SK-N-SH (cell line): Measurements from ENCODE around the gene HES1. TPM values are rescaled to one million over a fixed set of nuclear protein-coding genes. Genes with fewer than 3 reads are reported as not detected.

Experiments
- CTCF ChIA-PET: fragments of 300-600, 350-600 bp; formaldehyde crosslinking; extraction: SDS; loops from one replicate; lab custom pipeline; 2021; lab: Yijun Ruan, JAX
- POLR2A ChIA-PET: fragments of 350-600 bp; sonication (Branson Sonifier 250); formaldehyde crosslinking; extraction: SDS; loops from one replicate; lab custom pipeline; 2020; ENCODE audit warnings: antibody characterized with exemption, inconsistent platforms; lab: Yijun Ruan, JAX
- DNase-seq: peaks from one replicate; pipeline ENCODE4 v3.0.0; 2012
- H2AFZ ChIP-seq: fragments of 200-600 bp; sonication (generic); 2 replicates; pipeline ENCODE4 v1.8.1; 2016; ENCODE audit warnings: antibody characterized with exemption, mild to moderate bottlenecking, low read depth
- H3F3A ChIP-seq: fragments of 200-600 bp; sonication (generic); replicated peaks from 2 replicates; pipeline ENCODE3; 2016; ENCODE audit warnings: antibody characterized with exemption, mild to moderate bottlenecking; ENCODE audit not compliant: insufficient read depth
- H3K27ac ChIP-seq, 2 experiments: fragments of 200-500 bp in 1 of 2; fragments of 200-600 bp in 1 of 2; sonication (Bioruptor generic) in 1 of 2; sonication (generic), shearing (Covaris generic) in 1 of 2; 2 replicates each; pipeline versions ENCODE4 v1.5.1 to v1.6.1; 2014 to 2016; ENCODE audit warnings: low read depth in 2 of 2, inconsistent platforms in 1 of 2, low read length in 1 of 2, mild to moderate bottlenecking in 1 of 2, mixed read lengths in 1 of 2
- H3K27me3 ChIP-seq: fragments of 200-600 bp; sonication (generic), shearing (Covaris generic); 2 replicates; pipeline ENCODE4 v1.6.1; 2016; ENCODE audit warnings: mixed run types; ENCODE audit not compliant: insufficient read depth
- H3K36me3 ChIP-seq, 2 experiments: fragments of 200-500 bp in 1 of 2; fragments of 200-600 bp in 1 of 2; sonication (Bioruptor generic) in 1 of 2; sonication (generic) in 1 of 2; replicated peaks in 1 of 2; 2 replicates each; pipeline versions ENCODE3 to v1.5.1; 2014 to 2016; ENCODE audit warnings: low read length in 1 of 2, mild to moderate bottlenecking in 1 of 2; ENCODE audit not compliant: insufficient read depth in 2 of 2, control insufficient read depth in 1 of 2
- H3K4me1 ChIP-seq, 2 experiments: fragments of 200-500 bp in 1 of 2; fragments of 200-600 bp in 1 of 2; sonication (Bioruptor generic) in 1 of 2; sonication (generic), shearing (Covaris generic) in 1 of 2; 2 replicates each; pipeline versions ENCODE4 v1.5.1 to v1.6.1; 2014 to 2016; ENCODE audit warnings: low read depth in 1 of 2, low read length in 1 of 2, mixed run types in 1 of 2; ENCODE audit not compliant: insufficient read depth in 2 of 2, control insufficient read depth in 1 of 2
- H3K4me2 ChIP-seq: fragments of 200-600 bp; sonication (generic), shearing (Covaris generic); 2 replicates; pipeline ENCODE4 v1.6.1; 2017; ENCODE audit warnings: mixed run types
- H3K4me3 ChIP-seq, 2 experiments: fragments of 200-500 bp in 1 of 2; fragments of 200-600 bp in 1 of 2; sonication (Bioruptor generic) in 1 of 2; sonication (generic), shearing (Covaris generic) in 1 of 2; 2 replicates each; pipeline versions ENCODE4 v1.5.1 to v1.8.1; 2014 to 2016; ENCODE audit warnings: low read depth in 2 of 2, inconsistent platforms in 1 of 2, low read length in 1 of 2, mild to moderate bottlenecking in 1 of 2, mixed read lengths in 1 of 2, moderate library complexity in 1 of 2
- H3K79me2 ChIP-seq: fragments of 200-600 bp; sonication (generic); 2 replicates; pipeline ENCODE4 v1.8.1; 2017; ENCODE audit warnings: mild to moderate bottlenecking; ENCODE audit not compliant: insufficient read depth
- H3K9ac ChIP-seq: fragments of 200-600 bp; sonication (generic); 2 replicates; pipeline ENCODE4 v1.6.1; 2017; ENCODE audit warnings: mixed run types
- H3K9me2 ChIP-seq: fragments of 200-600 bp; sonication (generic); 2 replicates; pipeline ENCODE4 v1.6.1; 2017; ENCODE audit warnings: mixed run types
- H3K9me3 ChIP-seq: fragments of 200-600 bp; sonication (generic); 2 replicates; pipeline ENCODE4 v1.6.1; 2017; ENCODE audit warnings: mixed run types, mild to moderate bottlenecking, moderate library complexity
- H4K20me1 ChIP-seq: fragments of 200-600 bp; sonication (generic); 2 replicates; pipeline ENCODE4 v1.6.1; 2017; ENCODE audit warnings: mild to moderate bottlenecking, mixed run types; ENCODE audit not compliant: insufficient read depth
- CHD2 ChIP-seq: fragments of 150-350 bp; IDR thresholded peaks from 2 replicates; pipeline ENCODE4 v1.6.1; 2018; ENCODE audit warnings: low read length; ENCODE audit not compliant: partially characterized antibody
- ELF1 ChIP-seq: IDR thresholded peaks from 2 replicates; pipeline ENCODE4 v1.4.0; 2012
- EZH2phosphoT487 ChIP-seq: fragments of 200-600 bp; sonication (generic); IDR thresholded peaks from 2 replicates; pipeline ENCODE4 v1.6.1; 2017; ENCODE audit warnings: low read depth, mixed run types, mild to moderate bottlenecking, antibody characterized with exemption, moderate library complexity, borderline replicate concordance
- FOXJ3 ChIP-seq: sonication (generic); formaldehyde crosslinking; IDR thresholded peaks from 2 replicates; pipeline ENCODE4 v1.5.1; 2020; ENCODE audit warnings: mild to moderate bottlenecking, missing genetic modification reagents
- FOXM1 ChIP-seq: IDR thresholded peaks from 2 replicates; pipeline ENCODE4 v1.4.0; 2012; ENCODE audit warnings: low read depth, mild to moderate bottlenecking
- JUND ChIP-seq: IDR thresholded peaks from 2 replicates; pipeline ENCODE4 v1.4.0; 2012
- MEF2A ChIP-seq: IDR thresholded peaks from 2 replicates; pipeline ENCODE4 v1.4.0; 2012; ENCODE audit warnings: low read depth, borderline replicate concordance
- NRF1 ChIP-seq: IDR thresholded peaks from 2 replicates; pipeline ENCODE4 v1.6.1; 2012; ENCODE audit warnings: low read depth, mild to moderate bottlenecking, low read length
- PBX3 ChIP-seq: IDR thresholded peaks from 2 replicates; pipeline ENCODE4; 2012
- POLR2AphosphoS5 ChIP-seq: IDR thresholded peaks from 2 replicates; pipeline ENCODE4 v1.6.1; 2012; ENCODE audit warnings: low read depth, low read length
- RAD21 ChIP-seq: IDR thresholded peaks from 2 replicates; pipeline ENCODE4 v1.6.1; 2012; ENCODE audit warnings: mild to moderate bottlenecking, low read length
- RCOR1 ChIP-seq: fragments of 150-350 bp; IDR thresholded peaks from 2 replicates; pipeline ENCODE4 v1.6.1; 2017; ENCODE audit warnings: antibody characterized with exemption, low read length
- REST ChIP-seq: IDR thresholded peaks from 2 replicates; pipeline ENCODE4 v1.6.1; 2012; ENCODE audit warnings: mild to moderate bottlenecking, low read depth, low read length, moderate library complexity
- RFX5 ChIP-seq: IDR thresholded peaks from 2 replicates; pipeline ENCODE4 v1.6.1; 2012; ENCODE audit warnings: mild to moderate bottlenecking, improper control_type of control experiment, low read length
- SIN3A ChIP-seq: IDR thresholded peaks from 2 replicates; pipeline ENCODE4 v1.6.1; 2012; ENCODE audit warnings: low read depth, mild to moderate bottlenecking, low read length, moderate library complexity, borderline replicate concordance
- TAF1 ChIP-seq: IDR thresholded peaks from 2 replicates; pipeline ENCODE4 v1.6.1; 2012; ENCODE audit warnings: low read depth, mild to moderate bottlenecking, low read length, moderate library complexity, borderline replicate concordance
- TCF12 ChIP-seq: IDR thresholded peaks from 2 replicates; pipeline ENCODE4 v1.4.0; 2012
- TEAD4 ChIP-seq: IDR thresholded peaks from 2 replicates; pipeline ENCODE4 v1.4.0; 2012; ENCODE audit warnings: mild to moderate bottlenecking, borderline replicate concordance; ENCODE audit not compliant: insufficient read depth
- YY1 ChIP-seq: IDR thresholded peaks from 2 replicates; pipeline ENCODE4 v1.4.0; 2012; ENCODE audit warnings: low read depth, mild to moderate bottlenecking
- ZBTB33 ChIP-seq: IDR thresholded peaks from 2 replicates; pipeline ENCODE4 v1.4.0; 2012; ENCODE audit warnings: low read depth, borderline replicate concordance
- WGBS: methylation state at CpG from one replicate; pipeline ENCODE4 v1.1.6; 2017; ENCODE audit warnings: low lambda C conversion rate; 5-methylcytosine and 5-hydroxymethylcytosine counted together
- polyA plus RNA-seq, 3 experiments: library from polyadenylated mRNA; depleted of rRNA; stranded (reverse); fragments of >200 nt; gene quantifications; 2 replicates each; pipeline ENCODE4 v1.2.3, GENCODE V29; 2012
- TF ChIP-seq, protein P1 (sequence below): IDR thresholded peaks from 2 replicates; pipeline ENCODE4 v1.4.0; 2012; ENCODE audit warnings: low read depth

HES1 gene
- polyA plus RNA-seq, 1 of the 3 experiments (the other 2 are of a cell fraction) = 225 TPM

DNA sequence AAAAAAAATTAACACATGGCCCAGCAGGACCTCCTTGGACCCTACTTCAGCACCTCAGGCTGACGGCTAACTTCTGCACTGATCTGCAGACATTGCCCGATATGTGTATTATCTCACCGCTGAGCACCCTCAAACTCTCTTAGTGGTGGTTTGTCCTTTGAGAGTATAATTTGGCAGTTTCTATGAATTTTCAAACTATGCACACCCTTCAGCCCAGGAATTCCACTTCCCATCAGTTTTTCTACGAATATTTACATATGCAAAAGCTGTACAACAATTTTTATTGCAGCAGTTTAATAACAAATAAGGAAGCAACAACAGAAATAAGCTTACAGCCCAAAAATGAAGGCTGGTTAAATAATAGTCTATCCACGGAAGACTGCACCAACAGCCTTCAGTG is 44.6 kb downstream of the HES1 start:
- Histone ChIP-seq H3F3A (no peaks in the 10 kb centered on the region), H3K36me3 (no peaks in the 10 kb centered on the region), H2AFZ (no peak overlapping the region), H3K27ac (no peak overlapping the region), H3K27me3 (no peaks in the 10 kb centered on the region), H3K9me2 (no peaks in the 10 kb centered on the region), H3K9ac (no peak overlapping the region), H3K9me3 (no peaks in the 10 kb centered on the region), H3K4me1 (no peaks in the 10 kb centered on the region; a peak in 2 of 4 replicates), H3K4me3 (no peak overlapping the region), H3K4me2 (no peak overlapping the region), H3K79me2 (no peaks in the 10 kb centered on the region), H4K20me1 (no peaks in the 10 kb centered on the region)
- WGBS = 80% methylated on average over 5 of the region's 5 CpGs
- TF ChIP-seq FOXM1 (no peak), CHD2 (no peak), RCOR1 (no peak), JUND (no peak), TAF1 (no peak), POLR2AphosphoS5 (no peak), EZH2phosphoT487 (no peak), TEAD4 (no peak), SIN3A (no peak), ELF1 (no peak), RFX5 (no peak), MEF2A (no peak), PBX3 (no peak)
- ChIA-PET CTCF (interaction anchor here (0.6 to 1.3 kb wide), 2 partner anchors 13 to 70 kb away, joined by 3 read pairs; no protein-coding TSS in a partner anchor), POLR2A (no interaction called here)
- no peak for DNase-seq

GRCh38 chr3:194181612-194182529 is 45.9 kb downstream of the HES1 start:
- H3K4me2 ChIP-seq = no peak overlapping the region
- H2AFZ ChIP-seq = no peak overlapping the region
- H3K9me2 ChIP-seq = no peaks in the 10 kb centered on the region
- no peaks in the 10 kb centered on the region for H3K27me3 ChIP-seq
- no peak overlapping the region for H3K27ac ChIP-seq
- H3K9ac ChIP-seq = no peak overlapping the region
- no peaks in the 10 kb centered on the region for H3K9me3 ChIP-seq
- ChIA-PET POLR2A (no interaction called here), CTCF (interaction anchor here (1.3 kb wide), 1 partner anchor 68 kb away, joined by 3 read pairs; no protein-coding TSS in a partner anchor)
- no peak for DNase-seq
- H4K20me1 ChIP-seq = no peaks in the 10 kb centered on the region
- no peaks in the 10 kb centered on the region for H3K79me2 ChIP-seq
- no peak overlapping the region for H3K4me3 ChIP-seq
- H3K36me3 ChIP-seq = no peaks in the 10 kb centered on the region
- H3F3A ChIP-seq = no peaks in the 10 kb centered on the region
- H3K4me1 ChIP-seq = peaks cover 0 to under 1% of the 10 kb centered on the region in 2 experiments; a peak in 2 of 4 replicates
- 82% methylated on average over 11 of the region's 11 CpGs for WGBS
- TF ChIP-seq, protein P1, sequence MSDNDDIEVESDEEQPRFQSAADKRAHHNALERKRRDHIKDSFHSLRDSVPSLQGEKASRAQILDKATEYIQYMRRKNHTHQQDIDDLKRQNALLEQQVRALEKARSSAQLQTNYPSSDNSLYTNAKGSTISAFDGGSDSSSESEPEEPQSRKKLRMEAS = no peak
- TF ChIP-seq TAF1 (no peak), MEF2A (no peak), ZBTB33 (no peak), RFX5 (no peak), RAD21 (no peak), YY1 (no peak), POLR2AphosphoS5 (no peak), NRF1 (no peak), TCF12 (no peak), FOXJ3 (no peak), REST (no peak), FOXM1 (no peak)
